ENCODE data around the gene FHOD3.
"Not testable (repeated sequence)": the region's sequence is repeated elsewhere in the genome, so short reads cannot be mapped to it uniquely, and the experiment has no call there.

The FHOD3 gene

GRCh38 chr18:36455931-36456330 is 158.4 kb downstream of the FHOD3 start:
- no peak for DNase-seq

- no peak for DNase-seq
These were observed 159.1 kb downstream of the FHOD3 start for GRCh38 chr18:36456622-36457021.

GRCh38 chr18:36457683-36458082 is 160.2 kb downstream of the FHOD3 start:
- no peak for DNase-seq

- DNase-seq: no peak
These were observed 160.8 kb downstream of the FHOD3 start for GRCh38 chr18:36458306-36458705.

GRCh38 chr18:36459203-36459602 is 161.7 kb downstream of the FHOD3 start:
- no peak for DNase-seq

GRCh38 chr18:36459786-36460185 is 162.3 kb downstream of the FHOD3 start:
- DNase-seq: no peak

- no peak for DNase-seq
These were observed 162.9 kb downstream of the FHOD3 start for GRCh38 chr18:36460324-36460850.

- DNase-seq: no peak
These were observed 163.3 kb downstream of the FHOD3 start for GRCh38 chr18:36460854-36461253.

GRCh38 chr18:36461551-36461987 is 164.1 kb downstream of the FHOD3 start:
- no peak for DNase-seq

GRCh38 chr18:36463516-36463915 is 166.0 kb downstream of the FHOD3 start:
- not testable (repeated sequence) for DNase-seq

GRCh38 chr18:36464126-36464651 is 166.7 kb downstream of the FHOD3 start:
- DNase-seq: no peak

GRCh38 chr18:36465276-36465675 is 167.8 kb downstream of the FHOD3 start:
- no peak for DNase-seq

- DNase-seq: no peak
These were observed 168.5 kb downstream of the FHOD3 start for GRCh38 chr18:36465970-36466369.

- DNase-seq: no peak
These were observed 170.1 kb downstream of the FHOD3 start for GRCh38 chr18:36467614-36468013.

GRCh38 chr18:36468161-36468560 is 170.6 kb downstream of the FHOD3 start:
- DNase-seq: no peak

- no peak for DNase-seq
These were observed 171.9 kb downstream of the FHOD3 start for GRCh38 chr18:36469461-36469860.

GRCh38 chr18:36470896-36471295 is 173.4 kb downstream of the FHOD3 start:
- DNase-seq: no peak

GRCh38 chr18:36471393-36471792 is 173.9 kb downstream of the FHOD3 start:
- no peak for DNase-seq

GRCh38 chr18:36476433-36476832 is 178.9 kb downstream of the FHOD3 start:
- no peak for DNase-seq

GRCh38 chr18:36477776-36478175 is 180.3 kb downstream of the FHOD3 start:
- no peak for DNase-seq

- no peak for DNase-seq
These were observed 183.7 kb downstream of the FHOD3 start for GRCh38 chr18:36481201-36481657.

GRCh38 chr18:36481935-36482334 is 184.4 kb downstream of the FHOD3 start:
- DNase-seq: no peak

- DNase-seq: no peak
These were observed 187.1 kb downstream of the FHOD3 start for GRCh38 chr18:36484591-36484990.

- DNase-seq: no peak
These were observed 188.3 kb downstream of the FHOD3 start for GRCh38 chr18:36485772-36486171.

- DNase-seq: no peak
These were observed 190.6 kb downstream of the FHOD3 start for GRCh38 chr18:36488131-36488530.

Measured in NCI-H1694 treated with DMSO at 0.1 percent for 48 hours (cell line).